PFSK-1 (cell line): Measurements from ENCODE around the gene IGHMBP2.

Experiments used
- FOXP2 ChIP-seq: optimal IDR thresholded peaks from 2 replicates; pipeline ENCODE3; 2011; ENCODE audit warnings: borderline replicate concordance, control low read depth, inconsistent platforms; ENCODE audit not compliant: insufficient read depth; ENCODE audit errors: extremely low read length, extremely low read depth
- POLR2AphosphoS5 ChIP-seq: IDR thresholded peaks from 2 replicates; pipeline ENCODE4 v1.6.1; 2012; ENCODE audit warnings: low read depth, mild to moderate bottlenecking, control low read depth, low read length, moderate library complexity
- SIN3A ChIP-seq: IDR thresholded peaks from 2 replicates; pipeline ENCODE4 v1.6.1; 2012; ENCODE audit warnings: mild to moderate bottlenecking, low read length, moderate library complexity, borderline replicate concordance; ENCODE audit not compliant: insufficient read depth
- TAF1 ChIP-seq: IDR thresholded peaks from 2 replicates; pipeline ENCODE4 v1.6.1; 2012; ENCODE audit warnings: low read length, control low read depth, borderline replicate concordance; ENCODE audit not compliant: insufficient read depth
- TF ChIP-seq, protein P1 (sequence below), 2 experiments: IDR thresholded peaks; 2 replicates each; pipeline versions ENCODE4 v1.6.1 to v1.8.0; 2011 to 2012; ENCODE audit warnings: low read depth in 2 of 2, low read length in 2 of 2, control low read depth in 1 of 2, inconsistent platforms in 1 of 2, mild to moderate bottlenecking in 1 of 2, moderate library complexity in 1 of 2; ENCODE audit not compliant: insufficient read depth in 1 of 2

GRCh38 chr11:68963779-68964178 is 60.1 kb downstream of the IGHMBP2 start:
- TF ChIP-seq POLR2AphosphoS5 (no peak), TAF1 (no peak), FOXP2 (no peak), SIN3A (no peak)
- TF ChIP-seq, protein P1, sequence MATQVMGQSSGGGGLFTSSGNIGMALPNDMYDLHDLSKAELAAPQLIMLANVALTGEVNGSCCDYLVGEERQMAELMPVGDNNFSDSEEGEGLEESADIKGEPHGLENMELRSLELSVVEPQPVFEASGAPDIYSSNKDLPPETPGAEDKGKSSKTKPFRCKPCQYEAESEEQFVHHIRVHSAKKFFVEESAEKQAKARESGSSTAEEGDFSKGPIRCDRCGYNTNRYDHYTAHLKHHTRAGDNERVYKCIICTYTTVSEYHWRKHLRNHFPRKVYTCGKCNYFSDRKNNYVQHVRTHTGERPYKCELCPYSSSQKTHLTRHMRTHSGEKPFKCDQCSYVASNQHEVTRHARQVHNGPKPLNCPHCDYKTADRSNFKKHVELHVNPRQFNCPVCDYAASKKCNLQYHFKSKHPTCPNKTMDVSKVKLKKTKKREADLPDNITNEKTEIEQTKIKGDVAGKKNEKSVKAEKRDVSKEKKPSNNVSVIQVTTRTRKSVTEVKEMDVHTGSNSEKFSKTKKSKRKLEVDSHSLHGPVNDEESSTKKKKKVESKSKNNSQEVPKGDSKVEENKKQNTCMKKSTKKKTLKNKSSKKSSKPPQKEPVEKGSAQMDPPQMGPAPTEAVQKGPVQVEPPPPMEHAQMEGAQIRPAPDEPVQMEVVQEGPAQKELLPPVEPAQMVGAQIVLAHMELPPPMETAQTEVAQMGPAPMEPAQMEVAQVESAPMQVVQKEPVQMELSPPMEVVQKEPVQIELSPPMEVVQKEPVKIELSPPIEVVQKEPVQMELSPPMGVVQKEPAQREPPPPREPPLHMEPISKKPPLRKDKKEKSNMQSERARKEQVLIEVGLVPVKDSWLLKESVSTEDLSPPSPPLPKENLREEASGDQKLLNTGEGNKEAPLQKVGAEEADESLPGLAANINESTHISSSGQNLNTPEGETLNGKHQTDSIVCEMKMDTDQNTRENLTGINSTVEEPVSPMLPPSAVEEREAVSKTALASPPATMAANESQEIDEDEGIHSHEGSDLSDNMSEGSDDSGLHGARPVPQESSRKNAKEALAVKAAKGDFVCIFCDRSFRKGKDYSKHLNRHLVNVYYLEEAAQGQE (IDR thresholded peaks at IDR 0.05; ENCODE audit: insufficient read depth in 1 of 2, low read depth in 2 of 2, low read length in 2 of 2): no peak
